Right lung (tissue), 5 donors: ENCODE data around the gene VSIG2. TPM values are rescaled to one million over a fixed set of nuclear protein-coding genes. Genes with fewer than 3 reads are reported as not detected.

Experiments used
- DNase-seq, 2 donors: peaks; one replicate each; pipeline ENCODE4 v3.0.0-alpha.2; 2013
- polyA plus RNA-seq, 5 donors: library from polyadenylated mRNA; unstranded; fragments of 120-200 nt; gene quantifications; one replicate each; pipeline versions ENCODE4 v1.2.1 to v1.2.3, GENCODE V29; 2013; ENCODE audit warnings: inconsistent platforms in 1 of 5, low replicate concordance in 1 of 5; ENCODE audit not compliant: insufficient read length in 5 of 5, insufficient read depth in 1 of 5

Gene VSIG2
- polyA plus RNA-seq, 5 donors = 22.5 to 32.9 (median 28.8) TPM

DNA sequence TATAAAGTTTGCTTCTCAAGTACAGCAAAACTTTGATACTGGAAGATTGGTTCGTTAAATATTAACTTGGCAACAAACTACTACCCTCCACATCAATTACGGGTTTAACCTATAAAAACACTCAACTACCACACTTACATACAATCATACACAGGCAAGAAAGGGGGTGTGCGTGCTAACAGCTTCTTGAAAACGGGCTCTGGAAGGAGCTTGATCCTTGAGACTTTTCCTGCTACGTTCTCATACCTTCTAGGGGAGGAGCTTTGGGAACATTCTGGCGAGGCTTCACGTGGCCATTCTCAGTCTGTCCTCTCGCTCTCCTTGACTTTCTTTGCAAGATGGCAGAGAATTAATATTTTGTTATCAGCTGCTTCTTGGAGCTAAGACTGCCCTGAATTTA is 16.9 kb upstream of the VSIG2 start:
- DNase-seq = no peak

GRCh38 chr11:124766156-124766555 is 14.1 kb upstream of the VSIG2 start:
- no peak for DNase-seq

DNA sequence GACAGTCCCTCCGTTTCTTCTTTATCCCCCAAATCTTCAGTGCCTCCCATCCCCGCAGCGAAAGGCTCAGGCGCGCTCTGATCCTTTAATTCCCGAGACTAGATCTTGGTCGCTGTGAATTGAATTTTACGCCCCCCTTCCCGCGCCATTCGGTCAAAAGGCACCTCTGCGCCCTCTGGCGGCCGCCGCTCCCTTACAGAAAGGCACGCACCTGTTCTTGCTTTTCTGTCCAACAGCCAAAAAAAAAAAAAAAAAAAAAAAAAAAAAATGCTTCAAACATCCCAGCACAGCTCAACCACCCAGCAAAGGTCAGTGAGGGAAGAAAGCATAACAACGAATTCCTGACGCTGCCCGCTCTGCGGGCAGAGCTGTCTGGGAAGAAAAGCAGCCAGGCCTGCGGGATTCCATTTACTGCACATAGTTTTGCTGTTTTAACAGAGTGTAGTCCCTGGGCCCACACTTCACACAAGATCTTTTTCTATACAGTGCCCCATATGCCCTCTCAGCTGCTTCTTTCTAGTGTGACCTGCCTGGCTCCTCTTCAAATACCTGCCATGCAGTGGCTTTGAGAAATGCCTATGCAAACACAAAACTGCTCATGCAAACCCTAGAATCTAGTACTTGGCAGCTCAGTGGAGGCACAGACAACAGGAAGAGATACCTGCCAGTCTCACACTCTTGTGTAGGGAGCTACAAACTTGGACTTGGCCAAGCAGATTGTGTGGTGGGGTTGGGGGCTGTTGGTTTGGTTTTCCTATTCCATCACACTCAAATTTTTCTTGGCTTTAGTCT is 11.3 kb upstream of the VSIG2 start:
- DNase-seq = peak in 1 of 2 donors; percentile 75

GRCh38 chr11:124762624-124763155 is 10.6 kb upstream of the VSIG2 start:
- DNase-seq = no peak

- DNase-seq = no peak
Measured at GRCh38 chr11:124762105-124762623, 10.1 kb upstream of the VSIG2 start, which contains the start of gene ESAM. Gene ESAM (minus strand): TSS chr11:124762290. CDS start chr11:124762154, 136 bp downstream.

- no peak for DNase-seq
Measured at GRCh38 chr11:124761301-124762104, 9.4 kb upstream of the VSIG2 start.

DNA sequence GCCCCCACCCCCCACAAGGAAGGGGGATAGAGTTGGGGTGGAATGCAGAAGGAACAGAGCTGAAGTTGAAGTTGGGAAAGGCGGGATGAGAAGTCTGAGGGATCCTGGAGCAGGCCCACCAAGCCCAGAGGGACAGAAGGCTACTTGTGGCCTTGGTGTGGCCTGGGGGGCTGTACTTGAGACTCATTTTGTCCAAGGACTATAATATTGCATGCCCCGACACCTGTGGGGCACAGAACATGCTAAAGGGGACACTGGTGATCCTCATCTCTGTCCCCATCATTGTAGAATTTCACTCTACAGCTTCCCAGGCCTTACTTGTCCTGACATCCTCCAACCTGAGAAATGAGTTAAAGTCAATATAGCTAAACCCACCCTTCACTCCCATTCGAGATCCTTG is 8.8 kb upstream of the VSIG2 start:
- DNase-seq = no peak

DNA sequence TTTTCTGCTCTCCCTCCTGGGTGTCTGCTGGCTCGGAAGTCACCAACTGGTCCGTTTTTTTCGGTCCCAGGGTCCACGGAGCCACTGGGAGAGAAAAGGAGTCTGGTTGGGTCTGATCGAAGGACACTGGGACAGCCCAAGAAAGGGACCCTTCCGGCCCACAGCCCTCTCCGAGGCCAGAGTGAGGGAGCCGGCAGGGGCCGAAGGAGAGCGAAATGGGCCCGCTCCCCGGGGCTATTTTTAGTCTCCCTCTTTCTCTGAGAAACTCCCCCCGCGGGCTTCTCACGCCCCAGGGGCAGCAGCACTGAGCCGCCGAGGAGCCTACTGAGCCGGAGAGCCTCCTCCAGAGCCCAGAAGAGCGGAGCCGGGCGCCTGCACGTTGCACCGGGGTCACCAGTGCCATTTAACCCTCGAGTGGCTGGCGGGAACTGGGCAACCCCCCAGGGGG is 8.2 kb upstream of the VSIG2 start:
- DNase-seq = no peak

GRCh38 chr11:124759266-124760204 is 7.5 kb upstream of the VSIG2 start:
- DNase-seq = no peak

GRCh38 chr11:124758355-124759265 is 6.6 kb upstream of the VSIG2 start:
- no peak for DNase-seq

- no peak for DNase-seq
Measured at GRCh38 chr11:124757320-124757719, 5.3 kb upstream of the VSIG2 start.

DNA sequence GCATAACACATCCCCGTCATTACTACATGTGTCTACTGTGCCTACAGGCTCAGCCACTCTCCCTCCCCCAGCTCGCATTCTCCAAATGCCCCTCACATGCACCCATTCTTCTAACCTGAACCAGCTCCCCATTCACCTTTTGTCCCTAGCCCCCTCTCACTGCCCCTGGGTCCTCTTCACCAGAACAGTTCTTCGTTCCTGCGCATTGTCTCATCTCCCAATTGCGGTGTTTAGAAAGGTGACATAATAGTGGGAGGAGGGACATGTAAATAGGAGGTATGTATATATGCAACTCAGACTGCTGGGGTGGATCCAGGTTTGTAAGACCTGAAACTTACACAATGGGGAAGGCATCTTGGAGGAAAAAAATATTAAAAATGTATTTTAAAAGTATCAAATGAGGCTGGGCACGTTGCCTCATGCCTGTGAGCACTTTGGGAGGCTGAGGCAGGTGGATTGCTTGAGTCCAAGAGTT is 4.7 kb upstream of the VSIG2 start:
- no peak for DNase-seq

GRCh38 chr11:124756033-124756752 is 4.1 kb upstream of the VSIG2 start:
- no peak for DNase-seq

DNA sequence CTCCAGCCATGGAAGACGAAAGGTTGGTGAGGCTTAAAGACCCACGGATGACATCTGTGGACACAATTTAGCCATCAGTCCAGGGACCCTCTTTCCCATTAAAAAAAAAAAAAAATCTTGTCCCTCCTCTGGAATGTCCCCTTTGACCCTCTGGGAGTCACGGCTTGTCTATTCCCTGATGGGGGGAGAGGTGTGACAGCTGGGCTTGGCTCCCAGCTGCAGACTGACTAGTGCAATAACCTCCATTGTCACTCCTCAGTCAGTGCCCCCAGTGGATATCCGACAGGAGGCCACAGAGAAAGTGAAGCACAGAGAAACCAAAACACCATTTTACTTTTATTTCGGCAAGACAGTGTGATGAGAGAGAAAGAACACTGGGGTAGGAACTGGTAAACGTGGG is 2.7 kb upstream of the VSIG2 start:
- no peak for DNase-seq

GRCh38 chr11:124754309-124754708 is 2.3 kb upstream of the VSIG2 start:
- DNase-seq = no peak

DNA sequence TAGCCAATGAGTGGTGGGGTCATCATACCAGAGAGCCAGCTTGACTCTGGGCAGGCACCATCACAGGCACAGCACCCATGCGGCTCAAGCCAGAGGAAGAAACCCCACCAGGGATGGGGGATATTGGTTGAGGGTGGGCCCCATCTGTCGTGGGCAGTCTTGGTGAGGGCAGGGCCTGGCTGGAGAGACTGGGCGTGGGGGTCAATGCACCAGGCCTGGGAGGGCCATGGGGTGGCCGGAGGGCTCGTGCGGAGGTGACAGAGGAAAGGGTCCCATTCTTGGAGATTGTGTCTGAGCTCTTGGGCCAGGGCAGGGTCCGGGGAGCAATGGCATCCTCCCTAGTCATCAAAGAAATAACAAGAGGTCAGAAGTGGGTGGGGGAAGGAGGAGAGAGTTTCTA is 1.6 kb upstream of the VSIG2 start:
- DNase-seq = no peak

DNA sequence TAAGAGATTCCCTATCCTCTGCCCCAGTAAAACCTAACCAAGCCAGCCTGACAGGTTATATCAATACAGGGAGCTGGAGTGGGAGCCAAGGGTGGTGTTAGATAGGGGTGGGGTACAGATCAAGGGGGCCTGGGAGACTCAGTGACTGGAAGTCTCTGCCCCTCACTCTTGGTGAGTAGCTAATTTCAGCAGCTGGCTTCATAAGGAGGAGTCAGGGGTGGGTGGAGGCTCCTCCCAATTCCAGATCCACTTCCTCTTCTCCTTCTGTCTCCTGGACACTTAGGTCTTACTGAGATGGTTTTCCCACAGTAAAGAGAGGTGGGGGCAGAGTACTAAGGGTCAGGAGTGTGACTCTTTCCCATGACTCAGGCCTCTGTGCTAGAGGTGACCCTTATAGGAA is 1.1 kb upstream of the VSIG2 start:
- DNase-seq = no peak

DNA sequence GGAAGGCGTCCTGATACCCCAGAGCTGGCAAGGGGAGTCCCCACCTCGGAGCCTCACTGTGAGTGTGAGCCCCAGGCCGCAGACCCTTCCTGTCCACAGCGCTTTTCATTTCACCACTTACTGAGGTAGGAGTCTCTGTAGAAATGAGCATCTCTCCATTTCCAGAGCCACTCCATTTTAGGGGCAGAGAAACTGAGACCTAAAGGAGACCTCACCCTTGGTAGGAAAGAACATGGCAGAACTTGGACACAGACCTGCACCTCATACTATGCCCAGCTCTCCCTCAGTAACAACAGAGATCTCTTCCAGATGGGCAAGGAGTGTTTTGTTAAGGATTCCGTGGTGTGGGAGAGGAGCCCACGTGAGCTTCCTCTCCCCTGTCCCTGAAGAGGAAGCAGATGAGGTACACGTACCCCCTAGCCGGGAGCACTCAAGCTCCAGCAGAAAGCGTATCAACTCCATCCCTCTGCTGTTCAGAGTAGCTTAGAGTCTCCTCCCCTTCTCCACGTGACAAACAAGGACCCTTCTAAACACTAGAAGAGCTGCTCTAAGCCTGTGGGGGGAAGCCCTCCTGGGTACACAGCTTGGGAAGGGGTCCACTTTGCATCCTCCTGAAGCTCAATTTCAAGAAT is 532 bp upstream of the VSIG2 start:
- DNase-seq = no peak

- no peak for DNase-seq
Measured at GRCh38 chr11:124751391-124751740, 689 bp downstream of the VSIG2 start.
